Stimulated activated CD8-positive, alpha-beta memory T cell treated with anti-CD3 and anti-CD28 coated beads, Interleukin-2, amount 100 ng/mL, for 48 hours (primary cell): Measurements from ENCODE around the gene KY.

Experiments used
- DNase-seq, 2 donors: peaks; one replicate each; pipeline ENCODE4 v3.0.0-alpha.2; 2020; ENCODE audit warnings: low read depth in 2 of 2

KY gene

GRCh38 chr3:134650431-134651346 is at the start of gene KY:
TSS of gene KY (minus strand) at chr3:134651022. CDS start at chr3:134650960, 62 bp downstream.
- no peak for DNase-seq

- no peak for DNase-seq
These were observed 48.9 kb upstream of the KY start for GRCh38 chr3:134699721-134700120.

- DNase-seq: no peak
These were observed 48.4 kb upstream of the KY start for GRCh38 chr3:134699141-134699711.

GRCh38 chr3:134697830-134698689 is 47.2 kb upstream of the KY start:
- no peak for DNase-seq

- DNase-seq: no peak
These were observed 45.3 kb upstream of the KY start for GRCh38 chr3:134696155-134696554.

- DNase-seq: no peak
These were observed 44.2 kb upstream of the KY start for GRCh38 chr3:134694946-134695543.

GRCh38 chr3:134694466-134694865 is 43.6 kb upstream of the KY start:
- DNase-seq: no peak

- DNase-seq: no peak
These were observed 43.0 kb upstream of the KY start for GRCh38 chr3:134693804-134694203.

GRCh38 chr3:134693226-134693625 is 42.4 kb upstream of the KY start:
- no peak for DNase-seq

GRCh38 chr3:134690226-134690625 is 39.4 kb upstream of the KY start:
- no peak for DNase-seq

GRCh38 chr3:134687642-134688041 is 36.8 kb upstream of the KY start:
- DNase-seq: no peak

- no peak for DNase-seq
These were observed 35.3 kb upstream of the KY start for GRCh38 chr3:134685929-134686802.

- DNase-seq: no peak
These were observed 31.5 kb upstream of the KY start for GRCh38 chr3:134682196-134682880.

GRCh38 chr3:134681522-134681900 is 30.7 kb upstream of the KY start:
- no peak for DNase-seq

GRCh38 chr3:134680796-134681521 is 30.1 kb upstream of the KY start:
- no peak for DNase-seq

- no peak for DNase-seq
These were observed 27.1 kb upstream of the KY start for GRCh38 chr3:134677987-134678308.

GRCh38 chr3:134677196-134677986 is 26.6 kb upstream of the KY start:
- peak in 1 of 2 donors; percentile 2 for DNase-seq

GRCh38 chr3:134675726-134676256 is 25.0 kb upstream of the KY start:
- DNase-seq: no peak

- DNase-seq: no peak
These were observed 21.7 kb upstream of the KY start for GRCh38 chr3:134672571-134672970.
